ENCODE data around the gene STAM. TPM values are rescaled to one million over a fixed set of nuclear protein-coding genes. Genes with fewer than 3 reads are reported as not detected.

The STAM gene
- total RNA-seq, 2 experiments from 2014 or later: 52.4 to 53.3 TPM

DNA sequence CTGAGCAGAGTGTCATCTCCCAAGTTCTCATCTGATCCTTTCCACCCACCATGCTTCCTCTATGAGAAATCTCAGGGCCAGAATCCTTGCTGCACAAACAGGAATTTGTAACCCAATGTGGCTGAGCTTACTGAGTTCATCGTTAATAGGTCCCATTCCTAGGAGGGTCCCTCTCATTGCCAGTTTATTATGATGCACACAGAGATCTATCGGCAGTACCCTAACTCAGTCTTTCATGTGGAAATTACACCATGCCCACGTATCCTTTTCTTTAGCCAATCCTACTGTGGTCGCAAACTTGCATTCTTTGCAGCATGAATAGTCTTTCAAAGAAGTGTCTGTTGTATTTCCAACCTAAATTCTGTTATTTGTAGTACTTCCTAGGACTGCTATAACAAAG lies 120.2 kb downstream of the STAM start:
- Mint-ChIP-seq H3K9me3 (no peaks in the 10 kb centered on the region), H3K4me1 (ENCODE audit: low read depth) (no peaks in the 10 kb centered on the region), H3K36me3 (ENCODE audit: low read depth) (no peaks in the 10 kb centered on the region), H3K27me3 (no peaks in the 10 kb centered on the region), H3K4me3 (no peak overlapping the region), H3K27ac (no peak overlapping the region)
- intact Hi-C loops (cut with DNase I, micrococcal nuclease): no loop called here
- H3K27me3 ChIP-seq (ENCODE audit: control insufficient read depth in 1 of 2, insufficient read depth in 2 of 2, low read length in 2 of 2): no peaks in the 10 kb centered on the region
- TF ChIP-seq, protein P1, sequence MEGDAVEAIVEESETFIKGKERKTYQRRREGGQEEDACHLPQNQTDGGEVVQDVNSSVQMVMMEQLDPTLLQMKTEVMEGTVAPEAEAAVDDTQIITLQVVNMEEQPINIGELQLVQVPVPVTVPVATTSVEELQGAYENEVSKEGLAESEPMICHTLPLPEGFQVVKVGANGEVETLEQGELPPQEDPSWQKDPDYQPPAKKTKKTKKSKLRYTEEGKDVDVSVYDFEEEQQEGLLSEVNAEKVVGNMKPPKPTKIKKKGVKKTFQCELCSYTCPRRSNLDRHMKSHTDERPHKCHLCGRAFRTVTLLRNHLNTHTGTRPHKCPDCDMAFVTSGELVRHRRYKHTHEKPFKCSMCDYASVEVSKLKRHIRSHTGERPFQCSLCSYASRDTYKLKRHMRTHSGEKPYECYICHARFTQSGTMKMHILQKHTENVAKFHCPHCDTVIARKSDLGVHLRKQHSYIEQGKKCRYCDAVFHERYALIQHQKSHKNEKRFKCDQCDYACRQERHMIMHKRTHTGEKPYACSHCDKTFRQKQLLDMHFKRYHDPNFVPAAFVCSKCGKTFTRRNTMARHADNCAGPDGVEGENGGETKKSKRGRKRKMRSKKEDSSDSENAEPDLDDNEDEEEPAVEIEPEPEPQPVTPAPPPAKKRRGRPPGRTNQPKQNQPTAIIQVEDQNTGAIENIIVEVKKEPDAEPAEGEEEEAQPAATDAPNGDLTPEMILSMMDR (IDR thresholded peaks at IDR 0.05): no peak
- ATAC-seq (ENCODE audit: poor library complexity) (no peak), DNase-seq (no peak)
- H3K4me3 ChIP-seq (ENCODE audit: low read length): no peak overlapping the region
- CTCF ChIA-PET: no interaction called here
- no peak overlapping the region for H3K27ac ChIP-seq (ENCODE audit: low read depth in 1 of 2, low read length in 2 of 2)
- H3K36me3 ChIP-seq (ENCODE audit: insufficient read depth, low read length): no peaks in the 10 kb centered on the region
- no peaks in the 10 kb centered on the region for H3K4me1 ChIP-seq (ENCODE audit: insufficient read depth, low read length)
- POLR2A ChIA-PET: no interaction called here
- H3K9me3 ChIP-seq (ENCODE audit: control insufficient read depth in 1 of 2, insufficient read depth in 1 of 2, low read length in 2 of 2): no peaks in the 10 kb centered on the region

DNA sequence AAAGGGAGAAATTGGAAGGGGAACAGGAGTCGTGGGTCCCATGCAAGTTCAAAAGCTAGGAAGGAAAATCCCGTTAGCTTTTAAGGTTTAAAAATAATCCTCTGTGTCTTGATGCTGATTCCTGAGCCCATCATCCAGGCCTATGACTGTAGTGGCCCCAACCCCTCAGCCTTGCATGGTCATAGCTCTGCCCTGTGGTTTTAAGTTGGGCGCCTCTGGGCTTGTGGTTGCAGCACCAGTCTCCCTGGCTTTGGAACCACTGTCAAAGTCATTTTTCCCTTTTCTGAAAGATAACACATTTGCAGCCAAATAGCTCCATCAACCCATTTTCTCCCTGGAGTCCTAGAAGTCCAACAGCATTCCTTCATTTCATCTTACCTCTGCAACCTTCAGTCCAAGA lies 121.7 kb downstream of the STAM start:
- Histone ChIP-seq H3K36me3 (ENCODE audit: insufficient read depth, low read length) (no peaks in the 10 kb centered on the region), H3K27me3 (ENCODE audit: control insufficient read depth in 1 of 2, insufficient read depth in 2 of 2, low read length in 2 of 2) (no peaks in the 10 kb centered on the region), H3K27ac (ENCODE audit: low read depth in 1 of 2, low read length in 2 of 2) (no peak overlapping the region), H3K9me3 (ENCODE audit: control insufficient read depth in 1 of 2, insufficient read depth in 1 of 2, low read length in 2 of 2) (no peaks in the 10 kb centered on the region), H3K4me1 (ENCODE audit: insufficient read depth, low read length) (no peaks in the 10 kb centered on the region), H3K4me3 (ENCODE audit: low read length) (no peak overlapping the region)
- no peak overlapping the region for H3K4me3 Mint-ChIP-seq
- CTCF ChIA-PET: no interaction called here
- TF ChIP-seq, protein P1 (IDR thresholded peaks at IDR 0.05): no peak
- POLR2A ChIA-PET: no interaction called here
- ATAC-seq (ENCODE audit: poor library complexity) (no peak), DNase-seq (no peak)
- H3K4me1 Mint-ChIP-seq (ENCODE audit: low read depth): no peaks in the 10 kb centered on the region
- no peak overlapping the region for H3K27ac Mint-ChIP-seq
- no peaks in the 10 kb centered on the region for H3K36me3 Mint-ChIP-seq (ENCODE audit: low read depth)
- no peaks in the 10 kb centered on the region for H3K27me3 Mint-ChIP-seq
- intact Hi-C loops (cut with DNase I, micrococcal nuclease): no loop called here
- no peaks in the 10 kb centered on the region for H3K9me3 Mint-ChIP-seq

Other genes starting within 250 kb of the STAM start
- gene ST8SIA6, start 189.6 kb upstream of the STAM start, total RNA-seq: under 1 TPM; 0.19 to 0.34 TPM
- gene HACD1, start 26.8 kb upstream of the STAM start, total RNA-seq: under 1 TPM; 0.75 to 0.77 TPM
- gene TMEM236, start 108.0 kb downstream of the STAM start, total RNA-seq: under 1 TPM; 0.05 to 0.06 TPM
- gene MRC1, start 165.2 kb downstream of the STAM start, total RNA-seq: under 1 TPM; 0.08 TPM